GM19193 (cell line): ENCODE measurements around the gene TREML1.

Experiments used
- POLR2A ChIP-seq: IDR thresholded peaks from 4 replicates; pipeline ENCODE4 v1.6.1; 2011; ENCODE audit not compliant: insufficient read depth, insufficient read length; ENCODE audit errors: extremely low read depth

The TREML1 gene

GRCh38 chr6:41153992-41154625 lies at the start of gene TREML1:
Gene TREML1 (minus strand): TSS chr6:41154347. CDS start chr6:41154288, 59 bp downstream.
- TF ChIP-seq POLR2A, result no peak

- no peak for TF ChIP-seq POLR2A
Observed at GRCh38 chr6:41201764-41202173, 47.6 kb upstream of the TREML1 start.

- no peak for TF ChIP-seq POLR2A
Observed at GRCh38 chr6:41200901-41201763, 47.0 kb upstream of the TREML1 start, which contains the start of gene TREML2. Gene TREML2 (minus strand): TSS chr6:41201149. CDS start chr6:41201008, 141 bp downstream.

GRCh38 chr6:41200296-41200900 lies 46.3 kb upstream of the TREML1 start:
- TF ChIP-seq POLR2A, result no peak

GRCh38 chr6:41199552-41200246 lies 45.6 kb upstream of the TREML1 start:
- no peak for TF ChIP-seq POLR2A

- no peak for TF ChIP-seq POLR2A
Observed at GRCh38 chr6:41197234-41197633, 43.1 kb upstream of the TREML1 start.

GRCh38 chr6:41194386-41194785 lies 40.2 kb upstream of the TREML1 start:
- no peak for TF ChIP-seq POLR2A

GRCh38 chr6:41193884-41194283 lies 39.7 kb upstream of the TREML1 start:
- no peak for TF ChIP-seq POLR2A

GRCh38 chr6:41193171-41193734 lies 39.1 kb upstream of the TREML1 start:
- TF ChIP-seq POLR2A, result no peak

GRCh38 chr6:41191569-41191968 lies 37.4 kb upstream of the TREML1 start:
- TF ChIP-seq POLR2A, result no peak

GRCh38 chr6:41190791-41191190 lies 36.6 kb upstream of the TREML1 start:
- TF ChIP-seq POLR2A, result no peak

GRCh38 chr6:41189967-41190366 lies 35.8 kb upstream of the TREML1 start:
- no peak for TF ChIP-seq POLR2A

- no peak for TF ChIP-seq POLR2A
Observed at GRCh38 chr6:41187924-41188886, 34.1 kb upstream of the TREML1 start.
